Fibroblast of peridontal ligament (primary cell): ENCODE data around the gene WDR20.
"Not testable (repeated sequence)": the region's sequence is repeated elsewhere in the genome, so short reads cannot be mapped to it uniquely, and the experiment has no call there.

Experiments
- DNase-seq: peaks from one replicate; pipeline ENCODE4 v3.0.0-alpha.2; 2010; ENCODE audit errors: extremely low read depth

The WDR20 gene

GRCh38 chr14:102238766-102239165, 99.1 kb downstream of the WDR20 start:
- DNase-seq: no peak

GRCh38 chr14:102239231-102239630, 99.5 kb downstream of the WDR20 start:
- DNase-seq: no peak

- not testable (repeated sequence) for DNase-seq
These were observed 100.8 kb downstream of the WDR20 start for GRCh38 chr14:102240481-102240880.

GRCh38 chr14:102241147-102241546, 101.5 kb downstream of the WDR20 start:
- no peak for DNase-seq

GRCh38 chr14:102243795-102244194, 104.1 kb downstream of the WDR20 start:
- not testable (repeated sequence) for DNase-seq

- no peak for DNase-seq
These were observed 106.4 kb downstream of the WDR20 start for GRCh38 chr14:102246071-102246470.

- no peak for DNase-seq
These were observed 108.4 kb downstream of the WDR20 start for GRCh38 chr14:102248121-102248520.

GRCh38 chr14:102249041-102249440, 109.3 kb downstream of the WDR20 start:
- no peak for DNase-seq

- no peak for DNase-seq
These were observed 110.3 kb downstream of the WDR20 start for GRCh38 chr14:102249981-102250380.

- no peak for DNase-seq
These were observed 110.9 kb downstream of the WDR20 start for GRCh38 chr14:102250636-102251035.

GRCh38 chr14:102251161-102251560, 111.5 kb downstream of the WDR20 start:
- no peak for DNase-seq

GRCh38 chr14:102252834-102253801, 113.4 kb downstream of the WDR20 start:
- DNase-seq: no peak

- DNase-seq: no peak
These were observed 115.9 kb downstream of the WDR20 start for GRCh38 chr14:102255401-102256190.

GRCh38 chr14:102256716-102257115, 117.0 kb downstream of the WDR20 start:
- no peak for DNase-seq

GRCh38 chr14:102258136-102258535, 118.4 kb downstream of the WDR20 start:
- DNase-seq: no peak
